H1 (cell line): ENCODE results near the gene SH2D2A. TPM values are rescaled to one million over a fixed set of nuclear protein-coding genes. Genes with fewer than 3 reads are reported as not detected.

Source experiments
- CTCF ChIA-PET: fragments of 300-600 bp; sonication (Branson Sonifier 250); formaldehyde crosslinking; loops from one replicate; lab custom pipeline; 2021; ENCODE audit not compliant: partially characterized antibody; lab: Charles Lee
- POLR2A ChIA-PET: fragments of 300-600 bp; sonication (Branson Sonifier 250); formaldehyde crosslinking; loops from one replicate; lab custom pipeline; 2021; ENCODE audit warnings: inconsistent platforms; ENCODE audit not compliant: partially characterized antibody; lab: Charles Lee
- DNase-seq, 2 experiments: peaks; one replicate each; pipeline versions ENCODE4 v3.0.0 to v3.0.0-alpha.2; 2010 to 2022; ENCODE audit warnings: low spot score in 2 of 2, low read depth in 1 of 2, mixed read lengths in 1 of 2
- FAIRE-seq: peaks from 2 replicates; lab custom pipeline; 2011; peaks lifted over from hg19 to GRCh38; lab: Jason Lieb, UNC
- H2AFZ ChIP-seq: 2 replicates; pipeline ENCODE4 v1.8.1; 2012; ENCODE audit warnings: low read length, inconsistent platforms
- H2AK5ac ChIP-seq: 2 replicates; pipeline ENCODE4 v1.6.1; 2013; ENCODE audit warnings: low read depth, low read length
- H2BK120ac ChIP-seq: replicated peaks from 2 replicates; pipeline ENCODE3; 2013; ENCODE audit warnings: low read depth, low read length, inconsistent platforms
- H2BK12ac ChIP-seq: 2 replicates; pipeline ENCODE4 v1.6.1; 2013; ENCODE audit warnings: low read depth, low read length
- H2BK15ac ChIP-seq: 2 replicates; pipeline ENCODE4 v1.6.1; 2013; ENCODE audit warnings: low read length
- H2BK20ac ChIP-seq: 2 replicates; pipeline ENCODE4 v1.6.1; 2013; ENCODE audit warnings: low read length
- H2BK5ac ChIP-seq: 2 replicates; pipeline ENCODE4 v1.6.1; 2013; ENCODE audit warnings: low read depth, low read length
- H3K14ac ChIP-seq: 2 replicates; pipeline ENCODE4 v1.6.1; 2013; ENCODE audit warnings: inconsistent platforms; ENCODE audit not compliant: insufficient read length
- H3K18ac ChIP-seq: 2 replicates; pipeline ENCODE4 v1.6.1; 2013; ENCODE audit warnings: low read length; ENCODE audit errors: extremely low read depth
- H3K23ac ChIP-seq: 2 replicates; pipeline ENCODE4 v1.6.1; 2013; ENCODE audit warnings: inconsistent platforms; ENCODE audit not compliant: insufficient read length
- H3K23me2 ChIP-seq: 2 replicates; pipeline ENCODE4 v1.6.1; 2013; ENCODE audit warnings: low read depth, low read length
- H3K27ac ChIP-seq: 2 replicates; pipeline ENCODE4 v1.6.1; 2011; ENCODE audit warnings: low read depth, low read length, inconsistent platforms
- H3K27me3 ChIP-seq, 4 experiments: replicated peaks in 1 of 4; 1 replicate in 1 of 4; 2 replicates in 3 of 4; pipeline versions ENCODE4 v1.6.1 to v1.8.1; 2011 to 2013; ENCODE audit warnings: low read length in 3 of 4, mild to moderate bottlenecking in 3 of 4, inconsistent platforms in 2 of 4, mixed read lengths in 2 of 4, moderate library complexity in 1 of 4; ENCODE audit not compliant: control insufficient read depth in 3 of 4, insufficient read depth in 3 of 4; ENCODE audit errors: extremely low read depth in 1 of 4
- H3K36me3 ChIP-seq, 4 experiments: 2 replicates each; pipeline versions ENCODE4 v1.6.1 to v1.8.1; 2011 to 2013; ENCODE audit warnings: mild to moderate bottlenecking in 4 of 4, low read length in 3 of 4, moderate library complexity in 2 of 4, control low read depth in 1 of 4, inconsistent platforms in 1 of 4; ENCODE audit not compliant: insufficient read depth in 4 of 4, control insufficient read depth in 2 of 4
- H3K4ac ChIP-seq: replicated peaks from 2 replicates; pipeline ENCODE3; 2013; ENCODE audit warnings: low read length, low read depth, mixed read lengths, inconsistent platforms; ENCODE audit not compliant: insufficient read length
- H3K4me1 ChIP-seq, 4 experiments: replicated peaks in 1 of 4; 1 replicate in 1 of 4; 2 replicates in 3 of 4; pipeline versions ENCODE4 v1.6.1 to v1.8.1; 2011 to 2013; ENCODE audit warnings: low read length in 3 of 4, inconsistent platforms in 2 of 4, mixed read lengths in 1 of 4; ENCODE audit not compliant: insufficient read depth in 4 of 4, control insufficient read depth in 3 of 4
- H3K4me2 ChIP-seq, 2 experiments: 2 replicates each; pipeline versions ENCODE4 v1.6.1 to v1.8.1; 2011 to 2013; ENCODE audit warnings: low read depth in 2 of 2, low read length in 2 of 2, control low read depth in 1 of 2, inconsistent platforms in 1 of 2, mild to moderate bottlenecking in 1 of 2; ENCODE audit not compliant: insufficient read depth in 1 of 2
- H3K4me3 ChIP-seq, 4 experiments: fragments of 200-600, 300-600 bp in 1 of 4; sonication (generic), shearing (Covaris generic), sonication (Bioruptor Twin) in 1 of 4; 2 replicates each; pipeline versions ENCODE4 v1.5.1 to v1.8.1; 2011 to 2016; ENCODE audit warnings: low read length in 4 of 4, low read depth in 3 of 4, control low read depth in 2 of 4, inconsistent platforms in 2 of 4, mild to moderate bottlenecking in 2 of 4, mixed read lengths in 1 of 4, moderate library complexity in 1 of 4; ENCODE audit not compliant: insufficient read depth in 2 of 4; ENCODE audit errors: extremely low read depth in 1 of 4
- H3K56ac ChIP-seq: replicated peaks from 2 replicates; pipeline ENCODE3; 2013; ENCODE audit warnings: low read depth, mild to moderate bottlenecking, mixed read lengths, low read length, inconsistent platforms; ENCODE audit not compliant: insufficient read length
- H3K79me1 ChIP-seq: 2 replicates; pipeline ENCODE4 v1.6.1; 2013; ENCODE audit warnings: low read depth, low read length, control low read depth
- H3K79me2 ChIP-seq, 2 experiments: 2 replicates each; pipeline versions ENCODE4 v1.6.1 to v1.8.1; 2012 to 2013; ENCODE audit warnings: low read length in 2 of 2, mild to moderate bottlenecking in 2 of 2, inconsistent platforms in 1 of 2; ENCODE audit not compliant: insufficient read depth in 2 of 2, control insufficient read depth in 1 of 2
- H3K9ac ChIP-seq, 4 experiments: replicated peaks in 1 of 4; 1 replicate in 1 of 4; 2 replicates in 3 of 4; pipeline versions ENCODE4 v1.6.1 to v1.8.1; 2011 to 2013; ENCODE audit warnings: low read depth in 3 of 4, low read length in 3 of 4, control low read depth in 2 of 4, mild to moderate bottlenecking in 2 of 4, moderate library complexity in 2 of 4, inconsistent platforms in 1 of 4; ENCODE audit errors: extremely low read depth in 1 of 4
- H3K9me3 ChIP-seq, 2 experiments: 2 replicates each; pipeline versions ENCODE4 v1.6.1 to v1.8.1; 2012 to 2013; ENCODE audit warnings: mild to moderate bottlenecking in 2 of 2, moderate library complexity in 2 of 2, control low read depth in 1 of 2, inconsistent platforms in 1 of 2, low read depth in 1 of 2, low read length in 1 of 2, mixed read lengths in 1 of 2; ENCODE audit not compliant: insufficient read depth in 2 of 2
- H4K20me1 ChIP-seq, 2 experiments: replicated peaks in 1 of 2; 2 replicates each; pipeline versions ENCODE3 to v1.8.1; 2011 to 2013; ENCODE audit warnings: inconsistent platforms in 2 of 2, low read length in 2 of 2, mild to moderate bottlenecking in 1 of 2; ENCODE audit not compliant: insufficient read depth in 2 of 2, control insufficient read depth in 1 of 2
- H4K5ac ChIP-seq: 2 replicates; pipeline ENCODE4 v1.6.1; 2013; ENCODE audit warnings: low read length, low read depth, mixed read lengths, inconsistent platforms; ENCODE audit not compliant: insufficient read length
- H4K8ac ChIP-seq: 2 replicates; pipeline ENCODE4 v1.8.0; 2013; ENCODE audit warnings: mild to moderate bottlenecking, moderate library complexity, low read length, inconsistent platforms; ENCODE audit not compliant: insufficient read depth; ENCODE audit errors: extremely low read depth
- H4K91ac ChIP-seq: replicated peaks from 2 replicates; pipeline ENCODE3; 2013; ENCODE audit warnings: low read length, mixed read lengths, inconsistent platforms; ENCODE audit not compliant: insufficient read length
- CBX8 ChIP-seq: fragments of 300-800, 300-1000 bp; sonication (generic); IDR thresholded peaks from 2 replicates; pipeline ENCODE4 v1.7.1; 2016; ENCODE audit warnings: low read depth, low read length, borderline replicate concordance
- CHD1 ChIP-seq: IDR thresholded peaks from 2 replicates; pipeline ENCODE4 v1.6.1; 2012; ENCODE audit warnings: low read depth, low read length, improper control_type of control experiment
- EZH2 ChIP-seq: fragments of 200-600 bp; sonication (generic); IDR thresholded peaks from 2 replicates; pipeline ENCODE4 v1.7.1; 2012; ENCODE audit warnings: low read depth, mild to moderate bottlenecking, moderate library complexity, low read length, inconsistent platforms; ENCODE audit not compliant: severe bottlenecking
- FOSL1 ChIP-seq: IDR thresholded peaks from 2 replicates; pipeline ENCODE4 v1.6.1; 2011; ENCODE audit warnings: mild to moderate bottlenecking, low read depth, low read length, moderate library complexity; ENCODE audit not compliant: insufficient read depth
- GABPA ChIP-seq: IDR thresholded peaks from 2 replicates; pipeline ENCODE4 v1.6.1; 2011; ENCODE audit warnings: mild to moderate bottlenecking, low read length, moderate library complexity, borderline replicate concordance; ENCODE audit not compliant: insufficient read depth
- KDM5A ChIP-seq: fragments of 200-600 bp; IDR thresholded peaks from 2 replicates; pipeline ENCODE4 v1.7.1; 2012; ENCODE audit warnings: mild to moderate bottlenecking, low read length, inconsistent platforms, mixed read lengths
- RBBP5 ChIP-seq: IDR thresholded peaks from 2 replicates; pipeline ENCODE4 v1.7.1; 2012; ENCODE audit warnings: low read depth, mild to moderate bottlenecking, inconsistent platforms, low read length, moderate library complexity, borderline replicate concordance
- SIX5 ChIP-seq: IDR thresholded peaks from 2 replicates; pipeline ENCODE4 v1.6.1; 2011; ENCODE audit warnings: mild to moderate bottlenecking, low read depth, low read length
- SP2 ChIP-seq: IDR thresholded peaks from 2 replicates; pipeline ENCODE4 v1.6.1; 2012; ENCODE audit warnings: mild to moderate bottlenecking, low read length, inconsistent platforms
- WGBS, 2 experiments: shearing (Covaris generic) in 1 of 2; methylation state at CpG; one replicate each; pipeline versions ENCODE4 v1.1.6 to v1.1.7; 2013 to 2015; ENCODE audit warnings: low lambda C conversion rate in 2 of 2, mixed read lengths in 2 of 2, inconsistent platforms in 1 of 2, low coverage in 1 of 2, missing lambda C conversion rate in 1 of 2; ENCODE audit not compliant: insufficient replicate concordance in 2 of 2, insufficient coverage in 1 of 2, insufficient read length in 1 of 2; ENCODE audit errors: extremely low coverage in 1 of 2, missing lambda C conversion rate in 1 of 2; 5-methylcytosine and 5-hydroxymethylcytosine counted together
- polyA plus RNA-seq, 7 experiments: library from polyadenylated mRNA; depleted of rRNA in 3 of 7; stranded (reverse) in 5 of 7; unstranded in 2 of 7; fragments of >200 nt in 5 of 7; fragments of 200-250 nt in 2 of 7; gene quantifications; 1 replicate in 5 of 7; 2 replicates in 1 of 7; 4 replicates in 1 of 7; pipeline versions ENCODE4 v1.2.1 to v1.2.3, GENCODE V29; 2011 to 2013; ENCODE audit warnings: missing spikeins in 2 of 7, mixed read lengths in 2 of 7
- total RNA-seq: library from RNA; stranded (reverse); fragmentation: NEBNext Ultra II Directional; extraction: Animal tissue kit (Norgen Biotek cat#: 25700); gene quantifications from 2 replicates; pipeline ENCODE4 v1.2.1, GENCODE V29; 2021
- TF ChIP-seq, protein P1 (sequence below): IDR thresholded peaks from 2 replicates; pipeline ENCODE4 v1.6.1; 2012; ENCODE audit warnings: inconsistent platforms

The SH2D2A gene
- total and polyA plus RNA-seq, 2 of the 8 experiments (the other 6 are each of a cell fraction or from before 2014, with no cell fraction given), result 3.3 to 7.9 TPM

GRCh38 chr1:156775799-156776198 lies 40.8 kb downstream of the SH2D2A start:
- Histone ChIP-seq H2BK5ac (no peak overlapping the region), H3K18ac (no peak overlapping the region), H4K5ac (no peak overlapping the region), H3K23me2 (no peaks in the 10 kb centered on the region), H3K27ac (no peak overlapping the region), H3K27me3 (no peaks in the 10 kb centered on the region), H3K56ac (no peak overlapping the region), H4K8ac (no peak overlapping the region), H4K91ac (no peak overlapping the region), H2AK5ac (no peak overlapping the region), H3K9me3 (no peaks in the 10 kb centered on the region), H3K4ac (no peak overlapping the region), H3K4me3 (no peak overlapping the region), H4K20me1 (peaks cover 10 to 14% of the 10 kb centered on the region in 2 experiments), H3K36me3 (peaks cover 0 to 12% (median 2%) of the 10 kb centered on the region in 4 experiments; a peak in 3 of 8 replicates), H3K79me1 (peaks cover 14% of the 10 kb centered on the region), H3K4me1 (no peaks in the 10 kb centered on the region), H2BK120ac (no peak overlapping the region), H2BK12ac (no peak overlapping the region), H3K14ac (no peak overlapping the region), H3K79me2 (peaks cover 20 to 87% of the 10 kb centered on the region in 2 experiments), H2BK15ac (no peak overlapping the region), H2AFZ (no peak overlapping the region), H3K23ac (no peak overlapping the region), H3K9ac (no peak overlapping the region), H3K4me2 (no peak overlapping the region), H2BK20ac (no peak overlapping the region)
- no peak for FAIRE-seq
- POLR2A ChIA-PET, result interaction anchor here (0.7 to 1.8 kb wide), 3 partner anchors 10 to 115 kb away, joined by 3 to 5 read pairs (median 4); partner anchors contain the start of gene HDGF
- CTCF ChIA-PET, result interaction anchor here (1.4 to 4.8 kb wide), 4 partner anchors 16 to 86 kb away, joined by 3 to 20 read pairs (median 4); no protein-coding TSS in a partner anchor
- DNase-seq, result no peak
- WGBS, 2 experiments, result 97% methylated on average over 5 of the region's 5 CpGs; no CpG with 5 or more reads in 1 of the 2 experiments
- TF ChIP-seq SP2 (no peak), KDM5A (no peak), SIX5 (no peak), CBX8 (no peak), EZH2 (no peak), FOSL1 (no peak), RBBP5 (no peak), GABPA (no peak), CHD1 (no peak)
- TF ChIP-seq, protein P1, sequence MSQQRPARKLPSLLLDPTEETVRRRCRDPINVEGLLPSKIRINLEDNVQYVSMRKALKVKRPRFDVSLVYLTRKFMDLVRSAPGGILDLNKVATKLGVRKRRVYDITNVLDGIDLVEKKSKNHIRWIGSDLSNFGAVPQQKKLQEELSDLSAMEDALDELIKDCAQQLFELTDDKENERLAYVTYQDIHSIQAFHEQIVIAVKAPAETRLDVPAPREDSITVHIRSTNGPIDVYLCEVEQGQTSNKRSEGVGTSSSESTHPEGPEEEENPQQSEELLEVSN, result no peak
